ENCODE data around the gene CPNE5.
"Not testable (repeated sequence)": the region's sequence is repeated elsewhere in the genome, so short reads cannot be mapped to it uniquely, and the experiment has no call there.

CPNE5 gene

DNA sequence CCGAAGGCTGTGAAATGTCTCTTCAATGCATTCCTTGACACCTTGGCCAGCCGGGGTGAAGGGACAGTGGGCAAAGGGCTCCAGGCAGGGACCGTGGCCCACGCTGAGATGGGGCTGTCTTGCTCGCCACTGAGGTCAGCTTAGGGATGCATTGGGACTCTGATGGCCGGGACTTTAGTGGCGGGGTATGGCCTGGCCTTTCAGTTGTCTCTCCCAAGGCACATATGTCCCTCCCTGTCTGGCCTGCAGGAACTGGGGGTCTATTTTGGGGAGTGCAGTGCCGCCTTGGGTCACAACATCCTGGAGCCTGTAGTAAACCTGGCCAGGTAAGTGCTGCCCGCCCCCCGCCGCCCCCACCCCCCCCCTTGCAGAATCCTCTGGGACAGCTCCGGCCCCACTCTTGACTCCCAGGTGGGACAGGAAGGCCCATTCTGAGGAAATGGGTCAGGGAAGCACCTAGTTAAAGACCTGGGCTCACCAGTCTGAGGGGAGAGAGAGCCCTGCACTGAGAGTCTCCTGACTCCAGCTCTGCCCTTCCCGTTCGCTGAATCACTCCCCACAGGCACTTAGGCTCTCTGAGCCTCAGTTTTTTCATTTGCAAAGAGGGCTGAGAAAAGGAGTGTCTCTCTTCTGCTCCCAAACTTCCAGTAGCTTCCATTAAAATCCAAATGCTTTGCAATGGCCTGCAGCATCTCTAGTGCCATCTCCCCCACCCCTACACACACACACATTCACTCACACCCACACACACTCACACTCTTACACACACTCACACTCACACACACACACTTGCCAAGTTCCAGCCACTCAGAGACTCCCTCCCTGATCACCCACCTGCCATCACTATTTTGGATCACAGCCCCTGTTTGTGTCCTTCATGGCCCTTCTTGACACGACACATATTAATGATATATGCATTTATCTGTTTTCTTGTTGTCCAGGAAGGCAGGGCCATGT is 108.5 kb downstream of the CPNE5 start:
- in situ Hi-C loops (cut with HindIII; ENCODE audit: low sequenced_read_pairs): no loop called here

DNA sequence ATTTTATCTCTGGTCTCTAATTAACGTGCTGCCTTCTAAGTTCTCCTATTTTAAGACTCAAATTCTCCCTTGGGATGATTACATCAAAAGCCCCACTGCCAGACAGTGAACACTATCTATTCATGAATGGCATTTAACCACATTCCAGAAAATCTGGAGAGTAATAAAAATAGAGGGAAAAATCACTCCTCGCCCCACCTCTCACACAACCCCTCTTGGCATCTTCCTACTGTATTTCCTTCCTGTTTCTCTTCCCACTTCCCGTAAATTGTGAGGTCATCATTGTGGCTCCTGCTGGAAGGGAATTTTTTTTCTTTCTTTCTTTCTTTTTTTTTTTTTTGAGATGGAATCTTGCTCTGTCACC is 110.1 kb downstream of the CPNE5 start:
- in situ Hi-C loops (cut with HindIII; ENCODE audit: low sequenced_read_pairs): no loop called here

DNA sequence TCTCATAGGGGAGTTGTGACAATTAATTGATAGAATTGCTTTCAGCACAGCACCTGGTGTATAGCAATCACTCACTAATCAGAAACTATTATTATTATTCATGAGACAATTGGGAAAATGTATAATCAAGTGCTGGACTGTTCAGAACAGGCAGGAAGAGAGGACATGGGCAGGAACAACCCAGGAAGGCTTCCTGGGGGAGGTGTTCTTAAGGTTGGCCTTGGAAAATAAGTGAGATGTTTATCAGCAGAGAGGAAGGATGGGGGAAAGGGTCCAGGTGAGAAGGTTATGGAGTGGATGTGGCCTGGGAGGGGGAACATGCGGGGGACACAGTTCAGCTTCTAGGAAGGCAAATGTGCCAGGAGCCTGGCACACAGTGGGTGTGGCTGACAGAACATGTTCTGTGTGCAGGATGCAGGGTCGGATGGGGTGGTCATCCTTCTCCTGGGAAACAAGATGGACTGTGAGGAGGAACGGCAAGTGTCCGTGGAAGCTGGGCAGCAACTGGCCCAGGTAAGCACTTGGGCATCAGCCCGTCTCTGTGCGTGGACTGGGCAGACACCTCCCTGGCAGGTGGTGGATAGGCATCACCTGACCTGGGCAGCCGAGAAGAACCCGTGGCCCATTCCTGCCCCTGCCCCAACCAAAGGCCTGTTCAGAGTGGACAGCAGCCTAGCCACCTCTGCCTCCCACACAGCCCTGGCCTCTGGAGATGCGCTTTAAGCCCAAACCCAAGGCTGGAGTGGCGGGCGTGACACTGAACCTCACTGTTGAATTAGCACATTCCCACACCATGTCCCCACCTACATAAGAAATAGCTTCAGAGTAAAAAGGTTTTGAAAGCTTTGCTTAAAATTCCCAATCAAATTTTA is 110.7 kb downstream of the CPNE5 start:
- in situ Hi-C loops (cut with HindIII; ENCODE audit: low sequenced_read_pairs): no loop called here

DNA sequence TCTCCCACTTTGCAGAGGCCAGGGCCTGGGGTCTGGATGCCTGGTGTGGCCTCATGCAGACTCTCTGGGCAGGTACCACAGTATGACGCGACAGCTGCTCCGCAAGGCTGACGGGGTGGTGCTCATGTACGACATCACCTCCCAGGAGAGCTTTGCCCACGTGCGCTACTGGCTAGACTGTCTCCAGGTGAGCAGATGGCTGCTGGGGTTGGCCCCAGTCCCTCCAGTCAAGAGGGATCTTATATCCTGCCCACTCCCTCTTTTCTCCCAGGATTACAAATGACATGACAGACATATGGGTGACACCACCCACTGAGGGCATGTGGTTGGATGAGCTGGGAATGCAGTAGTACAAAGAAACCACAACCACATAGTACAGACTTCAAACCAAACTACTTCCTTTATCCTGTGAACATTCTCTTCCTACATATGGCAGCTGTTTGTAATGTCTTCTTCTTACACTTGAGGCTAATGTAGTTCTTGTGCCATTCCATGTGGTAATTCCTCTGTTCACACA is 111.7 kb downstream of the CPNE5 start:
- in situ Hi-C loops (cut with HindIII; ENCODE audit: low sequenced_read_pairs): no loop called here

DNA sequence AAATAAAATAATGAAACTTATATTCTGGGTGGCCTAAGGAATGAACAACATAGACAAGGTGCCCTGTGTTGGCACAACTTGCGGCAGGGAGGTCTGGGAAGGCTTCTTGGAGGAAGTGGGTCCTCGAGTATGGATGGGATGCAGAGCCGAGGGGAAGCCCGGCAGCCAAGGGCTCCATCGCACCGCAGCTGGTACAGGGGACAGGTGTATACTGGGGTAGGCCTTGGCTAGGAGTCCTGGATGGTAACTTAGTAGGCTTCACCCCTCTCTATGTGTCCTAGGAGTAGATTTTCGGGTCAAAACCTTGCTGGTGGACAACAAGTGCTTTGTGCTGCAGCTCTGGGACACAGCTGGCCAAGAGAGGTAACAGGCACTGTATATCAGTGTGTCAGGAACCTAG is 113.7 kb downstream of the CPNE5 start:
- in situ Hi-C loops (cut with HindIII; ENCODE audit: low sequenced_read_pairs): no loop called here

DNA sequence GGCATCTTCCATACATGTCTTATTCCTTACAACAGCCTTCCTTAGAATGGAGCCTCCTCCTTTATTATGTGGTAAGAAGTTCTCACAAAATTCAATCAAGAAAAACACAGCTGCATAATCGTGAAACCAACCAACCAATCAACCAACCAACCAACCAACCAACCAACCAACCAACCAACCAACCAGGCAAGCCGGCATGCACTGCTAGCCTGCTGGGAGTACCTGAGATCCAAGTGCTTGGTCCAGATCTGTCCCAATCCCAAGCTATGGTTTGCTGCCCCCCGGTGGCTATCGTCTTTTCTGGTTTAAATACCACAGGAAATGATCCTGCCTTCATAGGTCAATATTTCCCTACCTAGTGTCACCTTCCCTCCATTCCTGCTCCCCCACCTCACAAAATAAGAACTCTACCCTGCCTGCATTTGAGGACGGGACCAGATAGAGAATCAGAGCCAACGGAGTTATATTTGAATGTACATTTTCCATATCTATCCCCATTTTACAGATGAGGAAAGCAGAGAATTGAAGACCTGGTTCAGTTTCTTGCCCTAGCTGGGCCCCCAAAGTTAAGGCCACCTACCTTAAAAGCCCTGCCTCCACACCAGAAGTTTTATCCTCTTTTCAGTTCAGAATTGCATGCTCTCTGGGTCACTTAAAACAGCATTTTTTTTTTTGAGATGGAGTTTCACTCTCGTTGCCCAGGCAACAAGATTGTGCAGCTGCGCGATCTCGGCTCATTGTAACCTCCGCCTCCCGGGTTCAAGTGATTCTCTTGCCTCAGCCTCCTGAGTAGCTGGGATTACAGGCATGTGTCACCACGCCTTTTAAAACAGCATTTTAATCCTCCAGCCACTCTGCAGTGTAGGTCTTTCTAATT is 114.5 kb downstream of the CPNE5 start:
- in situ Hi-C loops (cut with HindIII; ENCODE audit: low sequenced_read_pairs): no loop called here

DNA sequence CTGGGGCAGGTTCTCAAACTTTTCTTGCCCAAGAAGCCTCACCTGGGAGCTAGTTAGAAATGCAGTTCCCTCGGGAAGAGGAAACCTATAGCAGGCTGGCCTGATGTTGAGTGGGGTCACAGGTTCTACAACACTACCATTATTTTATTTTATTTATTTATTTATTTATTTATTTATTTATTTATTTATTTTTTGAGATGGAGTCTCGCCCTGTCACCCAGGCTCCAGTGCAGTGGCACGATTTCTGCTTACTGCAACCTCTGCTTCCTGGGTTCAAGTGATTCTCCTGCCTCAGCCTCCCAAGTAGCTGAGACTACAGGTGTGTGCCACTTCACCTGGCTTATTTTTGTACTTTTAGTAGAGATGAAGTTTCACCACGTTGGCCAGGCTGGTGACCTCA is 115.3 kb downstream of the CPNE5 start:
- in situ Hi-C loops (cut with HindIII; ENCODE audit: low sequenced_read_pairs): not testable (repeated sequence)

DNA sequence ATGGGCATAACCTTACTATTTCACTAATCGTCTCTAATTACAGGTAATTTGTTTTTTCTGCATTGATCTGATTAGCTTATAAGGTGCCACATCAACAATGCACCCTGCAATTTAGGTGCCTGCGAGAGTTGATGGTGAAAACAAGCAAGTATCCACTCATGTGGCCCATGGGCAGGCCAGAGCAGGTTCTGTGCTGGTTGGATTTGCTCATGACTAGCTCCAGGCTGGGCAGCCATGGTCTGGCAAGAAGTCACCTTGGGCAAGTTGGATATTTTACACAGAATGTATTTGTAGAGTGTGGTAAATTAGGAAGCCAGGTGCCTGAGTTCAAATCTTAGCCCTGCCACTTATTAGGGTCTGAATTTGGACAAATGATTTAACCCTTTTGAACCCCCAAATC is 116.4 kb downstream of the CPNE5 start:
- in situ Hi-C loops (cut with HindIII; ENCODE audit: low sequenced_read_pairs): no loop called here

DNA sequence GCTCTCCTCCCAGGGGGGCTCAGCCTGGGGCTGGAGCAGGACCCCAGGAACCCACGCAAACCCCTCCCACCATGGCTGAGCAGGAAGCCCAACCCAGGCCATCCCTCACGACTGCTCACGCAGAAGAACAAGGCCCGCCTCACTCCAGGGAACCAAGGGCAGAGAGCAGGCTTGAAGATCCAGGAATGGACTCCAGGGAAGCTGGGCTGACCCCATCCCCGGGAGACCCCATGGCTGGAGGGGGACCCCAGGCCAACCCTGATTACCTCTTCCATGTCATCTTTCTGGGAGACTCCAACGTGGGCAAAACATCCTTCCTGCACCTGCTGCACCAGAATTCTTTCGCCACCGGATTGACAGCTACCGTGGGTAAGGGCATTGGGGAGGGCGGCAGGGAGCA is 116.9 kb downstream of the CPNE5 start:
- in situ Hi-C loops (cut with HindIII; ENCODE audit: low sequenced_read_pairs): no loop called here

DNA sequence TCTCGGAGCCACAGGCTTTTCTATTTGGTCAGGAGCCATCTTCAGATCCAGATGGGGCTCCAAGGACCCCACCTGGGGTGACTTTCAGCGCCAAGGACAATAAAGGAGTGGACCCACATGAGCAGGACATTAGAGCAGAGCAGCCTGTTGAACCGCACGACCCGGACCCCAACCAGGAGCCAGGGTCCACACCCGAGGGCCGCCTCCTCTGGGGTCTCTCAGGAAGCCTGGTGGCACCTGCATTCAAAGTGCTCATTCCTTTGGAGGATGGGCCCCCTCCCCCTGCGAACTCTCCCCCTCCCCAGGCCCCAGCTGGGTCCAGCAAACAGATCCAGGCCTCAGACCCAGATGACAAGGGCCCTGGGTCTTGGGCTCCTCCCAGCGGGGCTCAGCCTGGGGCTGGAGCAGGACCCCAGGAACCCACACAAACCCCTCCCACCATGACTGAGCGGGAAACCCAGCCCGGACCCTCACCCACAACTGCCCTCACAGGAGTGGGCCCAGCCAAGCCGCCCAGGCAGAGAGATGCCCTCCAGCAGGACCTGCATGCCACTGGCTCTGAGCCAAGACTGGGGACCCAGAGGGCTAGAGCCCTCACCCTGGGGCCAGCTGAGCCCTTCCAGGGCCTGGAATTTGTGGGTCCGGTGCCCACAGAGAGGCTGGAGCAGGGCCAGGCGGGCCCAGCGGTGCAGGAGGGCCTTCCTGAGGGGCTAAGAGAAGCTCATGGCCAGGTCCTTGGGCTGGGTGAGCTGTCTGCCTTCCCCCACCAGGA is 117.7 kb downstream of the CPNE5 start:
- in situ Hi-C loops (cut with HindIII; ENCODE audit: low sequenced_read_pairs): no loop called here

DNA sequence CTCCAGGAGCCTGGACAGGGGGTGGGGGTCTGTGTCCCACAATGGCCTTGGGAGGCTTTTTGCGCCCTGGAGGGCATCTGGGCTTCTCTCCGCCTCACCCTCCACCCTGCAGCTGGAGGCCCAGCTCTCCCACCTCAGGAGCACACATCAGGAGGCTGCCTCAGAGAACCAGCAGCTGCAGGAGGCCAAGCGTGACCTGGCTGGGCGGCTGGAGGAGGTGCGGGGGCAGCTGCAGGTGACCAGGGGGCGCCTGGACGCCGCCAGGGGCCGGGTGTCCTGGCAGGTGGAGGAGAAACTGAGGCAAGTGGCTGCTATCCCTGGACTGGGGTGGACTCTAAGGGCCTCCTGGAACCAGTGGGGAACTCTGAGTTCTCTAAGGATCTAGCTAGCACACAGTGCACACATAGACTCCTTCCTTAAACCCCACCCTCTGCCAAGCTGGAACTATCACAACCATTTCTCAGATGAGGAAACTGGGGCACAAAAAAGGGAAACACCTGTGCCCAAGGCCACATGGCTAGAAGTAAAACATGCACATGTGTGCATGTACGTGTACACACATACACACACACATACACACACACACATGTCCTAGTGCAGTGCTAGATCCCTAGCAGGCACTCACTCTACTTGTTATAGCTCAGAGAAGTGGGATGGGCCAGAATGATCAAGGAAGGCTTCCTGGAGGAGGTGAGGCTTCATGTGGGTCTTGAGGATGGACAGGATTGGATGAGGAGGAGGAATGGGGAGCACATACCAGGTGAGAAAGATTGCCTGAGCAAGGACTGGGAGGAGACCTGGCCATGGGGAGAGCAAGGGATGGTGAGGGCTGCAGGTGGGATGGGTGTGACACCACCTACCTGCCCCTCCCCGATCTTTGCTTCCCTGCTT is 118.7 kb downstream of the CPNE5 start:
- in situ Hi-C loops (cut with HindIII; ENCODE audit: low sequenced_read_pairs): no loop called here

DNA sequence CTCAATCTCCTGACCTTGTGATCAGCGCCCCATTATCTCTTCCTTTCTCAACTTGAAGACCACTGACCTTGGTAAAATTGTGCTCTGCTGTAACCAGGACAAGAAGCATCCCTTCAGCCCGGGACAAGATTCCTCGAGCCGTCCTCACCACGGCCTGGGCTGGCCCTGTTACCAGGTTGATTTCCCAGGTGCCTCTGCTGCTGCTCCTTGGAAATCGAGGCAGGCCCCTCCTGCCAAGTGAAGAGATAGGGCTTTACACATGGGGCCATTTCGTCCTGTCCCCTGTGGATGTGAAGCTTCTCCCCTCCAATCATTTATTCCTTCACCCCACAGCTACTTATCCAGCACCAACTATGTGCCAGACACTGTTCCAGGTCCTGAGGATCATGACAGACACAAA is 120.1 kb downstream of the CPNE5 start:
- in situ Hi-C loops (cut with HindIII; ENCODE audit: low sequenced_read_pairs): no loop called here

DNA sequence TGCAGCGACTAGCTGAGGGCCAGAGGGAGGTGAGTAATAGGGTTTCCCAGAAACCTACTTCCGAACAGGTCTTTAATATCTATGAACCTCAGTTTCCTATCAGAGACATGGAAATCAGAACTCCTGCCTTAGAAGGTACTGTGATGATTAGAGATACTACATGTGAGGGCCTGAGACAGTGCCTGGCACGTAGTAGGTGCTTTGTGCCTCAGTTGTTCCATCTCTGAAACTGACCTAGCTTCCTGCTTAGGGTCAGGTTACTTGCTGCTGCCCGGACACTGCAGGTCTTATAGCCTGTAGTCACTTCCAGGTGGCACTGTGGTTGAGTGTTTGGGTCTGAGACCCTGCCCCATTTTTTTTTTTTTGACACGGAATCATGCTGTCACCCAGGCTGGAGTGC is 120.7 kb downstream of the CPNE5 start:
- in situ Hi-C loops (cut with HindIII; ENCODE audit: low sequenced_read_pairs): no loop called here

DNA sequence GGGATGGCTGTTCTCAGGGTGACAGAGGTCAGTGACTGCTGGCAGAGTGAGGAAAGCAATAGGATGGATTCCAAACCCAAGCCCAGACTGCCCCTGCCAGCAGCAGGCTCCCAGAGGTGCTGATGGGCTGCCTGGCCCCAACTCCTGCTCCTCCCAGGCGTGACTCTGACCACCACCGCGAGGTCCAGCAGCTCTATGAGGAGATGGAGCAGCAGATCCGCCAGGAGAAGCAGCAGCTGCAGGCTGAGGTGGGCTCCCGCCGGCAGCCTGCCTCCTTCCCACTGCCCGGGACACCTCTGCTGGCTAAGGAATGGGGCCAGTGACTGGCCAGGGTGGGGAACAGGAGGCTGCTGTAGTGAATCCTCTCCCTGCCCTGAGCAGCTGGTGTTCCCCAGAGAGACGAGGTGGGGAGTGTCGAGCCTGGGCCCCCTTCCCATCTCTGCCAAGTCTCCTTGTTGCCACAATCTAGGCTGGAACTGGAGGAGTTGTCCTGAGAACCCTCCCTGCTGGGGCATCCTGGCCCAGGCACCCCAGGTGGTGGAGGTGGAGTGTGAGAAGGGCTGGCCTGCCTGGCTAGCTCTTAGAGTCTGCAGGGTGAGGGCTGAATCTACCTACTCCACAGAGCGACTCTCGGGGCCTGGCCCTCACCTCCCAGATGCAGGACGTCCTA is 121.2 kb downstream of the CPNE5 start:
- in situ Hi-C loops (cut with HindIII; ENCODE audit: low sequenced_read_pairs): no loop called here

DNA sequence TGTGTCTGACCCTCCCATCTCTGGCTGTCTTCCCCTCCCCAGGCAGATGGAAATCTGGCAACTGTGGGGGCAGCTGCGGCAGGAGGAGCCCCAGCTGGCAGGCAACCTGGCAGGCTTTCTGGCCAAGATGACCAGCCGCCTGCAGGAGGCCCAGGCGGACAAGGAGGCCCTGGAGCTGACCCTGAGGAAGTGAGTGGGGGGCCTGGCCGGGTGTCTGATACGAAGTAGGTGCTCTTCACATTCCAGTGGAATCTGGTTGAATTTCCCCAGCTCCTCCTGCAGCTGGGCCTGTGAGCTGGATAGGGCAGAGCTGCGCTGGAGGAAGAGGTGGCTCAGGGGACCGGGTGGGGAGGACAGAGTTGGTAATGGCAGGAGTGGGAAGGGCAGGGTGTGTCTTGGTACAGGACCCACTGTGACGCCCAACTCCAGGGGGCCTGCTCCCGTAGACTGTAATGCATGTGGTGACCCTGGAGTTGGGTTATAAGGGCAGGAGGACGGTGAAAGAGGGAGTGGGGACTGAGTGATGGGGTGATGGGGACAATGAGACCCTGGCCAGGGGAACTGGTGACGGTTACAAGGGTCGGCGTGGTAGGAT is 121.9 kb downstream of the CPNE5 start:
- in situ Hi-C loops (cut with HindIII; ENCODE audit: low sequenced_read_pairs): no loop called here

DNA sequence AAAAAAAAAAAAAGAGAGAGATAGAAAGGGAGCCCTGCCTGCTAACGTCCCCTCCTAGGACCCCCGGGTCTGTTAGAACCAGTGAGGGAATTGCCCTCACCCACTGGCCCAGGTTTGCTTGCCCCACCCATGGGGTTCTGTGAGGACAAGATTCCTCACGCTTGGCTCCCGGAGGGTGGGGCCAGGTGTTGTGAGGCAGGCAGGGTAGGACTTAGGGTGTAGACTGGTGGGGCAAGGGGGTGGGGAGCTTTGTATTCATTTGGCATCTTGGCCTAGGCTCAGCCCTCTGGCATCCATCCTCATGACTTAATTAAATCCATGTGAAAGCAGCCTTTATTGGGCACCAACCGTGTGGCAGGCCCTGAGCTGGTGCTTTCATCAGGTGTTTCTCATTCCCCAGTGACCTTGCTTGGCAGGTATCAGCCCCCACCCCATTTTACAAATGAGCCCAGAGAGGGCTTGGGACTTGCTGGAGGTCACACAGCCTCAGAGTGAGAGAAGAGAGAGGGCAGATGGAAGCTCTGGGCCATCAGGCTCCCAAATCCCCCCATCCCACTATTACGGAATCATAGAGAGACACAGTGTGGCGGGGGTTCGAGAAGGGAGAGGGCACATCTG is 122.7 kb downstream of the CPNE5 start:
- in situ Hi-C loops (cut with HindIII; ENCODE audit: low sequenced_read_pairs): no loop called here

DNA sequence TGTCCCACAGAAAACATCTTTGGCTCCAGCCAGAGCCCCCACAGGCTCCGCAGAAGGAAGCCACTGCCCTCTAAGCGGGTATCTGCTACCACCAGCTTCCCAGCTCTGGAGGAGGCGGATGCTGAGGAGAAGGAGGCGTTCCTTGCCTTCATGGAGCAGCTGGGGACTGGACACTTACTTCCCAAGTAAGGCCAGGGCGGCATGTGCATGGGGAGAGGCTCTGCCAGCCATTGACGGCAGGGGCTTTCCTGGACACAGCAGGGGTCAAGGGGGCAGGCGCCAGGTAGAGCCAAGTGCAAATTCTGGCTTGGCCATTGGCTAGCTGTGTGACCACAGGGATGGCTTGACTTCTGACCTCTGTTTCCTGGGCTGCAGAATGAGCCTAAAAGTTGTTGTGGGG is 123.8 kb downstream of the CPNE5 start:
- in situ Hi-C loops (cut with HindIII; ENCODE audit: low sequenced_read_pairs): no loop called here

DNA sequence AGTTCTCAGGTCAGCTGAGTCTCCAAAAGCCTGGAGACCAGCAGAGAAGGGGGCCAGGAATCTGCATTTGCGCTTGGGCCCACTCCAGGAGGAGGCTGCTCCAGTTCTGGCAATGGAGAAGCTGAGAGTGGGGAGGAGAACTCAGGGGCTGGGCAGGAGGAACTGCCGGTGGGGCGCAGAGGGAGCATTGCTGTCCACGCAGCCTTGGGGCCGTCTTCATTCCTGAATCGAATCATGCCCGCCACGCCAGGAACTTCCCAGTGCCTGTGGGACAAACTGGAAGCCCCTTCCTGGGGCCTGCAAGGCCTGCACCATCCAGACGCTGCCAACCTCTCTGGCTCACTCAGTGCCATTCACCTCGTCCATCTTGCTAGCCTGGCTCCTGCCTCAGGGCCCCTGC is 124.7 kb downstream of the CPNE5 start:
- in situ Hi-C loops (cut with HindIII; ENCODE audit: low sequenced_read_pairs): no loop called here

Data from DLD1 (cell line).